ENCODE measurements around the gene KIAA1549.

Gene KIAA1549

DNA sequence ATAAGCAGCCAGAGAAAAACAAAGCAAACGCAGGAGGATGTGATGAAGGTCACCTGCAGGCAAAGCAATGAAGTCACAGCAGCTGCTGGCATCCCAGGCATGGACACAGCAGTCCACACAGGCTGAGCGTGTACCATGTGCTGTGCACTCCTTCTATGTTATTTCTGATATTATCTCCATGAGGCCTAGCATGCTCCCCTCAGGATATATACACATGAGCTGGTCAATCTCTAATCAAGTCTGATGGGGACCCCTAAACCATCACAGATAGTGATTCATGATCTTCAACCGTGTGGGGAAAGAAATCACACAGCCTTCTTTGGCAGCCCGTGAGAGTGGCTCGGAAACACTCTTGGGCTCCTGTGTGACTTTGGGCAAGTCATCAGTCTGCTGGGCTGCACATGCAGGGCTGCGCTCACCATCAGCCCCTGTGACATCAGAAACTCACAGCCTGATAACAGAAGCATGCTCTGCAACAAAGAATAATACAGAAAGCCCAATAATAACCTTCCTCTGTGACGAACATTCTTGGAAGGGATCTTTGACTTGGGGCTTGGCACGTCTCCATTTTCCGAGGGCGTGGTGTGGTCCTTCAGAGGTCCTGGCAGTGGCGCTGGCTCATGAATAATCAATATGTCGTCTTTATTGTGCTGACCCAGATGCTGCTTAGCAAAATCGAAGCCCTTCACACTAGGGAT is 100.2 kb downstream of the KIAA1549 start:
- no peak for DNase-seq

DNA sequence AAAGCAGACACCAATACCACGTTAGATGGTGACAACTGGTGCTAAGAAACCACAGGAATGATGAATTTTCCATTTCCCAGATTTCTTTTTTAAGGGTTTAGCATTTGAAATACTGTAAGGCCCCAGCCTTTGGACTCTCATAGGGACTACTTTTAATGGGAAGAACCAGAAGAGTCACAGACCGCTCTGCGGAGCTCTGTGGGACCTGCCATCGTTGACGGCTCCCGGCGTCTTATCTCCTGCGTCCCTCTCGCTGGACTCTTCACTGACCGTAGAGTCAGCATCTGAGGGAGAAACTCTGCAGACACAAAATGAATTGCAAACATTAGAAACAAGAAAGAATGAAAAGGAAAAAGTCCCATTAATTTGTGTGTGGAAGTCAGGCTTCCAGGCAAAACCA is 101.8 kb downstream of the KIAA1549 start:
- no peak for DNase-seq

DNA sequence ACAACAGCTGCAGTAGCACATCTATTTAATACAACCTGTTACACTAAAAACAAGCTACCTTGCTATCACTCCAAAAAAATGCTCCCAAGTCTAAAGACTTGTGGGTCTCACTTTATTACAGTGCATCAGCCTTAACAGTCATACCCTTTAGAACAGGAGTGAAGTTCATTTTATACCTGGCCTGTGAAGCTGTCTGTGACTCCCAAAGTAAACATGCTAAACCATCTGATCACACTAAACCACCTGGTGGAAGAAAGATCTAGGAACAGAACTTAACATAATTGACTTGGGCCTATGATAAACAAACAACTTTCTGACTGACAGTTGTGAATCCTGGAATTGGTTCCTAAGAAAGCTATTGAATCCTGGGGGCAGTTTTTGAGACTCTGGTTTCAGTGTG is 102.3 kb downstream of the KIAA1549 start:
- DNase-seq: no peak

DNA sequence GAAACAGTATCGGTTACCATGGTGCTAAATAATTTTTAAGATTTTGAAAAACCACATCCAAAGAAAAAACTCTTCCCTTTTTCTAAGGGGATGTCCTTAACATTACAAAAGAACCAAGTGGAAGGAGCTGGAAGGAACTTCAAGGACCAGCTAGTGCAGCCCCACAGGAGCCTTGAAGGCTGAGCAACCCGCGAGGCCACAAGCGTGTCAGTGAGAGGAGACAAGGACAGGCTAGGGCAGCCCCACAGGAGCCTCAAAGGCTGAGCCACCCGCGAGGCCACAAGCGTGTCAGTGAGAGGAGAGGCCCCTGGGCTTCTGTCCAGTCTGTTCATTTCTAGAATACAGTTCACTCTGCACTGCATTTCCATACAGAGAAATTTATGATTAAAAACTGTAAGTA is 103.1 kb downstream of the KIAA1549 start:
- DNase-seq: no peak

DNA sequence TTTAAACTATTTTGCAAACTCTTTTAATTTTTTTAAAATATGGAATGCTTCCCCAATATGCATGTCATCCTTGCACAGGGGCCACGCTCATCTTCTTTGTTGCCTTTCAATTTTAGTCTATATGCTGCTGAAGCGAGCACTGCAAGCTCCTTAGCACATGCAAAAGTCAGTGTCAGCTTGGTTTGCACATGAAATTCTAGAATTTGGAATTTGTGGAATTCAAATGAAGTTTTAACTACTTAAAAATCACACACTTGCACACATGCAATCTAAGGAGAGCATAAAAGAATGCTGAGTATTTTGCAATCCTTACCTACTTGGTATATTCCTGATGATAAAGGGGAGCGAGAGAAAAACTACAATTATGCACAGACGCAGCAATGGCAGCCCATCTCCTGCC is 104.9 kb downstream of the KIAA1549 start:
- no peak for DNase-seq

DNA sequence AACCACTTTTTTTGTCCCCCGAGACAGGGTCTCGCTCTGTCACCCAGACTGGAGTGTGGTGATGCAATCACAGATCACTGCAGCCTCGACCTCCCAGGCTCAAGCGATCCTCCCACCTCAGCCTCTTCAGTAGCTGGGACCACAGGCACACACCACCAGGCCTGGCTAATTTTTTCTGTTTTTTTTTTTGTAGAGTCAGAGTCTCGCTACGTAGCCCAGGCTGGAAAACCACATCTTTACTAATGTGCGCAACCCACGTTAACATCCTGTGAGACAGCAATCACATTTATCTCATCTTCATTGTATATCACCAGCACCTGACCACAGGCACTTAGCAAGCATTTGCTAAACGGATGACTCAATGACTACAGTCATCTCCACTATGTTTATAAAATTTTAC is 105.4 kb downstream of the KIAA1549 start:
- no peak for DNase-seq

DNA sequence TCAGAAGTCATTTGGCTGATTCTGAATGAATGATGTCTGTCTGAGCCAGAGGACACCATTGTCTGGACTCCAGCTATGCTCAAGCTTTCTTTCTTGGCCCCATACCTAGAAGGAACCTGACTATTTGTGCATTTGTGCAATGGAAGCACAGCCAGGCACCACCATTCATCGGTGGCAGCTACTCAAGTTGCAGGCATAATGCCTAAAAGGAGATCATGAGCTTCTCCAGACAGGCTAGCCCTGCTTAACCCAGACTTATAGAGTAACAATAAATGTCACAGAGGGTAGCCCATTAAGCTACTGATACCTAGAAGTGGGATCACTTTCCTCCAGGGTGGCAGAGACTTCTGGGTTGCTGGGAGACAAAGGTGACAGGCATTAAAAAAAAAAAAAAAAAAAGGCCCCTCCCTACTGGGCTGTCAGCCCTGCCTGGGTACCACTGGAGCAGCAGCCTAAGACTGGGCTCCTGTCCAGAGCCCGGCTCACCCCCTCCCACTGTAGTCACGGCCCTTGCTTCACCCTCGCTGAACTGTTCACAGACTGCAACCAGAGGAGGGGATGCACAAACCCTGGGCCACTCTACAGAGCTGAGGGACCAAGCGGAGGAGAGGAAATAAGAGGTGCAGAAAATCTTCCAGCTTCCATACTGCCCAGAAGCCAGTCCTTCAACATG is 107.8 kb downstream of the KIAA1549 start:
- DNase-seq: no peak

DNA sequence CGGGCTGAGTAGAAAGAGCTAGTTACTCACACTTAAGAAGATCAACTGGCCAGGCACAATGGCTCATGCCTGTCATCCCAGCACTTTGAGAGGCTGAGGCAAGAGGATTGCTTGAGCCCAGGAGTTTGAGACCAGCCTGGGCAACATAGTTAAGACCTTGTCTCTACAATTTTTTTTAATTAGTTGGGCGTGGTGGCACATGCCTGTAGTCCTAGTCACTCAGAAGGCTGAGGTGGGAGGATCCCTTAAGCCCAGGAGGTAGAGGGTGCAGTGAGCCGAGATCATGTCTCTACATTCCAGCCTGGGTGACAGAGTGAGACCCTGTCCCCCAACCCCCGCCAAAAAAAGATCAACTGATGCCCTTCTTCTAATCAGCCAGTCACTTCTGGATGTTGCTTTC is 108.6 kb downstream of the KIAA1549 start:
- DNase-seq: no peak

DNA sequence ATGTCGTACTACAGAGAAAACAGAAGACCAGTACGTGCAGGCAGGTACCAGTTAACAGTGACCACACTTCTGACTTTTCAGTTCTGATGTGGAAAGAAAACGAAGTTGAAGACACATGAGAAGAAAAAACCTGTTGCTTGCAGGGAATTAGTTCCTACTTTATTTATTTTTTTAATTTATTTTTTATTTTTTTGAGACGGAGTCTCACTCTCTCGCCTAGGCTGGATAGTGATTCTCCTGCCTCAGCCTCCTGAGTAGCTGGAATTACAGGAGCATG is 109.4 kb downstream of the KIAA1549 start:
- no peak for DNase-seq

DNA sequence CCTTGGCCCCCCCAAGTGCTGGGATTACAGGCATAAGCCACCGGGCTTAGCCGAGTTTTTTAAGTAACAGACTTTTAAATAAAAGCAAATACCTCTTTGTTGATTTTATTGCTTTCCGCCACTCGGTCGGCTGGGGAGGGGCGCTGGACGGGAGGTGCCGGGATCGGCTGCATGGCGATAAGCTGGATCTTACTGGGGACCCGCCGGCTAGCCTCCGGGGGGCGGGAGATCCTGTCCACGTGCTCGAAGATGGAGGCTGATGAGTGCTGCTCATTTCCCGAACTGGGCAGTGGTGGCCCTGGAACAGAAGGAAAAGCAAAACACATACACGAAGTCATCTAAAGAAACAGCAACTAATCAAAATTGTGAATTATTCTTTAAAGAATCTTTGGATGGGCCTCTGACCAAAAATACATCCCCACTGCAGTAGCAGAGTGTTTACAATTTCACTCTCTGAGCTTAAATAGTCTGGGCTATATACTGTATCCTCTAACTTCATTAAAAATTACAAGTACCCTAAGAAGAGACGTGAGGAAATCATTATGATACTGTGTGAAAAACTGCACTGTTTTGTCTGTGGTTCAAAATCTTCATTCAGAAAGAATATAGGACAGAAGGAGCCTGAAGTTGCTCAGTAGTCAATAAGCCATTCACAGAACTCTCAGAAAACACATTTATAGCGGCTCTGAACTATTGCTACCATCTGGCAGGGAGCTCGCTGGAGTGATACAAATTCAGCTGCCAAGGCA is 110.0 kb downstream of the KIAA1549 start:
- DNase-seq: no peak

DNA sequence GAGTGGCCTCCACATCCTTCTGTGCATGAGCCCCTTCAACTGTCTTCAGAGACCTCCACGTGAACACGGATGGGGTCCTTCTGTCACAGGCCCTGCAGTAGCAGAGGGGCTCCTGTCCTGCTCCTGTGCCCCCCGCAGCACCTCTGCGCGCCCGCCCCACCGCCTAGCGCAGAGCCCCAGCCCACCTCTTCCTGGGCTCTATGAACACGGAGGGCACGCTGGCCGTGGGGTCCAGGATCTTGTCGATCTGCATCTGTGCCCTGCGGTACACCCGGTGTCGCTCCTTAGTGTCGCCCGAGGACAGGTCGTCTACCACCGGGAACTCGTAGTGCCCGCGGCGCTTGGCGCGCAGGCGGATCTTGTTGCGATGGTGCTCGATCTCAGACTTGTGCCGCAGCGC is 111.8 kb downstream of the KIAA1549 start:
- DNase-seq: no peak

DNA sequence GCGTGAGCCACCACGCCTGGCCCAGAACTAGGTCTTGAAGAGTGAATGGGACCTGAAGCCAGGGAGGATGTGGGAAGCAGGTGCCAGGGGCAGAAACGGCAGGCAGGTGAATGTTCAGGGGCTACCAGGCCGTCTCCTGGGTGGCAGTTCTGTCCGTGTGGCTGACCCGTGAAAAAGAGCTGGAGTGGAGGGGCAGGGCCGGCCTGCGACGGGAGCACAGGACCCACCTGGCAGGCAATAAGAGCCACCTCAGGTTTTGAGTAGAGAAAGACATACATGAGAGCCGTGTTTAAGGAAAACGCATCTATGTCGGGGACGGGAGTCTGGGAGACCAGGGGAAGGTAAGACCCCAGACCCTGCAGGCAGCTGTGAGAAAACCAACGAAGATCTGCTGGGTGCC is 112.5 kb downstream of the KIAA1549 start:
- no peak for DNase-seq

DNA sequence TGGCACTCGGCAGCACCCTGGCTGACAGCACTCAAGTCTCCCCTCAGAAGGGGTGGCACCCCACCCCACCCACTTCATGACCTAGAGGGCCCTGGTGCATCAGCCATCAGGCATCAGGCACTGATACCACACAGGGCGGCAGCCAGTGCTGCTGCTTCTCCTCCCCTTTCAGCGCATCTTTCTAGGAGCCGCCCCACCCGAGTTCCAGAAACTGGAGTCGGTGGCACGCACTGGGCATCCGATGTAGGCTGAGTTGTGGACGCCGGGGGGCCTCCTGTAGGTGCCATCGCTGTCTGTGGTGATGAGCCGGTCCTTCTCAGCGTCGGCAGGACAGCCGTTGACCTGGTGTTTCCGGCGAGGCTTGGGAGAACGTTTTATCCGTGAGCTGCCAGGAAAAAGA is 113.4 kb downstream of the KIAA1549 start:
- DNase-seq: no peak

DNA sequence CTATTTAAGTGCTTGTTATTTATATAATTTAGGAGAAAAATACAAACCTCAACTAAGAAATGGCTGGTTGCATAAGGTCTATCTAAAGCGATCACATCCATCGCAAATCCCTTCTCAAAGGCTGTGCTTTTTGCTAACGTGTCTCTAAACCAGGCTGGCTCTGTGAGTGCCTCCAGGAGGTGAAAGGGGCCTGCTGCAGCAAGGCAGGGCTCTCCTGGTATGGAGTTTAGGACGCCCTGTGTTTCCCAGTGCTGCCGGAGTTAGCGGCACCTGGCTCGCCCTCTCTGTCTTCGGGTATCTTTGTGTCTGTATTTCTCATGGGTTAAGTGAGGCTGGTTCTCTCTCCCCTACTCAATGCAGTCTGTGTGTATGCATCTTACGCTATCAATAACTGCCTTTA is 114.8 kb downstream of the KIAA1549 start:
- DNase-seq: no peak

DNA sequence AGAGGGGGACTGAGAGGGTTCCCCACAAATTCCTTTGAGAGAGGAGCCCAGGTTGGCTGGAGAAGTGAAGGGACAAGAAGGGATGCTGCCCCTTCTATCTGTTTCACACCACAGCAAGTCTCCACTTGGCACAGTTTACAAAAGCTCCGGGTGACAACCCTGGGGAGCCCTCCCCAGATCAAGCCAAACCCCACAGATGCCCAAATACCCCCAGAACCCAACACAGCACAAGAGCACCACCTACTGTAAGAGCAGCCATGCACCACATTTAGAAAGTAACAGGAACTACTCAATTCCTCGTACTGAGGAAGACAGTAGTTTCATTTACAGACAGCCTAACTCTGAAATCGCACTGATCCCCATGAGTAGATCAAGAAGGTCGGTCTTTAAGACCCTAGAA is 115.3 kb downstream of the KIAA1549 start:
- no peak for DNase-seq

DNA sequence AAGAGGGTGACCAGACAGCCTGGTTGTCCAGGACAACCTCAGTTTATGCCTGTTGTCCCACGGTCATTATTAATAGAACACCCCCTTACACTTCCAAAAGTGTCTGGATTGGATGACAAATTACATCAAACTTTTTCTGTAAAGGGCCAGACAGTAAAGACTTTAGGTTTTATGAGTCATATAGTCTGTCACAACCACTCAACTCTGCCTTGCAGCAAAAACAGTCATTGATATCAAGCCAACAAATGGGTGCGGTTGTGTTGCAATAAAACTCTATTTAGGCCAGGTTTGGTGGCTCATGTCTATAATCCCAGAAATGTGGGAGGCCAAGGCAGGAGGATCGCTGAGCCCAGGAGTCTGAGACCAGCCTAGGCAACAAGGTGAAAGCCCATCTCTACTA is 116.5 kb downstream of the KIAA1549 start:
- DNase-seq: no peak

DNA sequence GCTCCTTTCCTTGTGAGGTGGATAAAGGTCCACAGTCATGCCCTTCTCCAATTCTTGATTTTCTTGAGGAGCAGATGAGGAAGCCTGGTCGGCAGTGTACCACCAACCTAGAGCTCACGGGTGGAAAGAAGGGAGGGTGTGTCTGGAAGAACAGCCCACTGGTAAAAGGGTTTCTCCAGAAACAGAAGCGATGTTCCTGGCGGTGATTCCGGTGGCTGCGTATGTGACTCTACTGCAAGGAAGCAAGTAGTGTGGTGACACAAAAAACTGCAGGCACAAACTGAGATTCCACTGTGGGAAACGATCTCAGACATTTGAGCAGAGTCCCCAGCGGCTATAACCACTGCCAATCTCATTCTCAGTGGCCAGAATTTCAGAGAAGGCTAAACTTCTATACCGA is 117.3 kb downstream of the KIAA1549 start:
- DNase-seq: no peak

DNA sequence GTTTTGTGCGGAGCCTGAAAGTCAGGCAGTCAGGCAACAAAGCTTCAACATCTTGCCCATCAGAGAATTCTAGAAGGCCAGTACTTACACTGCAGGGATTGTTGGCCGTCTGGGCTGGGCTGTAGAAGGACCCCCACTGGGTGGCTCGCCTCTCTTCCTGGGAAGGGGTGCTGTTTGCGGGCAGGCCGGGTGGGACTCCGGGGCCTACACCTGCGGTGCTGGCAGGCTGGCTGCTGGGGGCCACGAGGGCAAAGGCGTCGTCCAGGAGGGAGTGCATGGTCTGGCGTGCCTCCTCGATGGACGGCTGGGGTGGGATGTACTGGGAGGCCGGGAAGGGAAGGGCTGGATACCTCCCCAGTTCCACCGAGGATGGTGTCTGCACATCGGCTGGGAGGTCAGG is 120.1 kb downstream of the KIAA1549 start:
- no peak for DNase-seq

DNA sequence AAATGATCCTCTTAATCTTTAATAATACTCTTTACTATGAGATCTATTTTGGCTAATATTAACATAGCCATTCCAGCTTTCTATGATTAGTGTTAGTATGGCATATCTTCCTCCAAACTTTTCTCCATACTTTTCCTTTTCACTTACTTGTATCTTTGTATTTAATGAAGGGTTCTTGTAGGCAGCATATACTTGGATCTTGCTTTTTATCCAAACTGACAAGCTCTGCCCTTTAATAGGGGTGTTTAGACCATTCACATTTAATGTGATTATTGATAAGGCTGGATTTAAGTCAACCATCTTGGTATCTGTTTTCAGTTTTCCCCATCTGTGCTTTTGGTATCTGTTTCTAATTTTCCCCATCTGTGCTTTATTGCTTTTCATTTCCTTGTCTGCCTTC is 123.5 kb downstream of the KIAA1549 start:
- no peak for DNase-seq

DNA sequence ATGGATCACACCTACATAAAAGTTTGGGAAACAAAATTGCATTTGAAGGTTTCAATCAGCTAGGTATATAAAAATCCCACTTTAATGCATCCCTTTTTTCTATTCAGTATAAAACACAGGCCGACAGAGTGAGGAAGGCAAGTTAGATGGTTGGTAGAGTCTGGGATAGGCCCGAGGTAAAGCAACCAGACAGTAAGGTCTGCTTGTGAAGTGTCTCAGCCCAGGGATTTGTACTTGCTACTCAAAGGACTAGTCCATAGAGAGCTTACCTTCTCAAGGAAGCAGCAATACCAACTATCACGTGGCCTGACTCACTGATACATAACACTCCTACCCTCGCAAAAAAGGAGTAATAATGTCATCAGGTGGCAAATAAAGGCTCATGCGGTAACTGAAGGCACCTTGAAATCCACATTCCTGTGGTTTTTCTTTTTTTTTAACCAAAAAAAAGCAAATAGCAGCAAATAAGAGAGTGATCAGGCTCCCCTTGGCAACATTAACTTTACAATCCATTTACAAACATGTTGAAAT is 127.0 kb downstream of the KIAA1549 start:
- no peak for DNase-seq

DNA sequence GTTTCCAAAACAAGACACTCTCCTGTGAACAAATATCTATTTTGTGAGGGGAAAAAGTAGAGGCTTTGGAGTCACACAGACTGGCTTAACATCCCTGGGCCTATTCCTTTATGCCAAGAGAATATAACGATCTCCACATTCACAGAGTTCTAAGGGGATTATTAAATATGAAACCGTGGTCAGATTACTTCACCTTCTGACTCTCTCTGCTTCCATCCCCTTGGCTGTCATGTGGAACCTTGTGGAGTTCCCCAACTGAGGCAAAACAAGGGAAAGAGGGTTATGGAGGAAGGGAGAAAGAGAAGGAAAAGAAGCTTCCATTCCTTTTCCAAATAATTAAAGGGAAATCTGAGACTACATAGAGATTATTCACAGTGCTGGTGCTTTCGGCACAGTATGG is 127.7 kb downstream of the KIAA1549 start:
- no peak for DNase-seq

DNA sequence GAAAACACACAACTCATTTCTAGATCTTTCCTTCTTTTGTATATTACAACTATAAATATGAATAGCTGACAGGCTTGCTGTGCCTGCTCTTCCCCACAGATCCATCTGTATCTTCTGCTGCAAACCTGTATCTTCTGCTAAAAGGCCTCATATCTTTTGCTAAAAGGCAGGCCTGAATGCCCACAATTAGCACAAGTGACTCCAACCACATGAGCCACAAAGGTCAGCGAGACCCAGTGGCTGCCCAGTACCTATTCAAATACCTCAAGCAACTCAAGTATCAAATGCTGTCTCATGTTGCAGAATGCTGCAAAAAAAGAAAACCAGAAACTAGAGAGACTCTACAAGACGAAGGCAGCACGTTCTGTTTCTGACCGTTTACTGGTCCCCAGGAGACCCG is 128.7 kb downstream of the KIAA1549 start:
- no peak for DNase-seq

DNA sequence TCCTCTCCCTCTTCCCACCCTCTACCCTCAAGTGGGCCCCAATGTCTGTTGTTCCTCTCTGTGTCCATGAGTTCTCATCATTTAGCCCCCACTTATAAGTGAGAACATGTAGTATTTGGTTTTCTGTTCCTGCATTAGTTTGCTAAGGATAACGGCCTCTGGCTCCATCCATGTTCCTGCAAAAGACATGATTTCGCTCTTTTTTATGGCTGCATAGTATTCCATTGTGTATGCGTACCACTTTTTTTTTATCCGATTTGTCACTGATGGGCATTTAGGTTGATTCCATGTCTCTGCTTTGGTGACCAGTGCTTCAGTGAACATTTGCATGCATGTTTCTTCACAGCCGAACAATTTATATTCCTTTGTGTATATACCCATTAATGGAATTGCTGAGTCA is 131.5 kb downstream of the KIAA1549 start:
- no peak for DNase-seq

All from SHP77 treated with DMSO at 0.1 percent for 48 hours (cell line).